Measurements from ENCODE around the gene CCL16.
"Not testable (repeated sequence)": the region's sequence is repeated elsewhere in the genome, so short reads cannot be mapped to it uniquely, and the experiment has no call there.

GRCh38 chr17:35995346-35995745 is 14.0 kb upstream of the CCL16 start:
- not testable (repeated sequence) for TF ChIP-seq CTCF, POLR2AphosphoS5, POLR2A, EP300 (IDR thresholded peaks at IDR 0.05)

All from stomach (tissue), 4 donors.